ENCODE data around the gene PI3.

- TF ChIP-seq ZNF274 (IDR thresholded peaks at IDR 0.05; ENCODE audit: low read depth, low read length) (no peak), YY1 (IDR thresholded peaks at IDR 0.05; ENCODE audit: insufficient read depth, insufficient read length) (no peak)
Measured at GRCh38 chr20:45128099-45128498, 46.6 kb upstream of the PI3 start.

Data from NT2/D1 (cell line).